Peyer's patch (tissue), 4 donors: ENCODE data around the gene MMADHC.

Experiments used
- POLR2A ChIP-seq, 2 donors: fragments of 450-650 bp; IDR thresholded peaks; one replicate each; pipeline ENCODE4 v1.5.1; 2017; ENCODE audit warnings: antibody characterized with exemption in 2 of 2, mild to moderate bottlenecking in 2 of 2, moderate library complexity in 2 of 2
- TF ChIP-seq, protein P1 (sequence below), 6 experiments: fragments of 450-650 bp in 4 of 6; fragments of 200-600 bp in 2 of 6; sonication (generic) in 1 of 6; IDR thresholded peaks; one replicate each; pipeline ENCODE4 v1.5.1; 2017 to 2019; ENCODE audit warnings: antibody characterized with exemption in 6 of 6, mild to moderate bottlenecking in 3 of 6, moderate library complexity in 1 of 6

DNA sequence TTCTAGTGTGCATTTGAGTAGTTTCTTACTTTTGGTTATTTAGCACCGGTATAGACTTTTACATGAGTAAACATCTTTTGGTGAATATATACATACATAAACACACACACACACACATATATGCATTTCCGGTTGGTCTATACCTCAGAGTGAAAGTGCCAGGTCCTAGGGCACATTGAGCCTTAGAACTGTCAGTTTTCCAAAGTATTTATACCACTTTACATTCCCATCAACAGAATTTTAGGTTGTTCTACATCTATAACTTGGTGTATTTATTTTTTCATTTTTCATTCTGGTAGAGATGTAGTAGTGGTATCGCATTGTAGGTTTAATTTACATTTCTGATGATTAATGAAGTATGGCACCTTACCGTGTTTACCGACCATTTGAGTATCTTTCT lies 22.6 kb downstream of the MMADHC start:
- TF ChIP-seq, protein P1, sequence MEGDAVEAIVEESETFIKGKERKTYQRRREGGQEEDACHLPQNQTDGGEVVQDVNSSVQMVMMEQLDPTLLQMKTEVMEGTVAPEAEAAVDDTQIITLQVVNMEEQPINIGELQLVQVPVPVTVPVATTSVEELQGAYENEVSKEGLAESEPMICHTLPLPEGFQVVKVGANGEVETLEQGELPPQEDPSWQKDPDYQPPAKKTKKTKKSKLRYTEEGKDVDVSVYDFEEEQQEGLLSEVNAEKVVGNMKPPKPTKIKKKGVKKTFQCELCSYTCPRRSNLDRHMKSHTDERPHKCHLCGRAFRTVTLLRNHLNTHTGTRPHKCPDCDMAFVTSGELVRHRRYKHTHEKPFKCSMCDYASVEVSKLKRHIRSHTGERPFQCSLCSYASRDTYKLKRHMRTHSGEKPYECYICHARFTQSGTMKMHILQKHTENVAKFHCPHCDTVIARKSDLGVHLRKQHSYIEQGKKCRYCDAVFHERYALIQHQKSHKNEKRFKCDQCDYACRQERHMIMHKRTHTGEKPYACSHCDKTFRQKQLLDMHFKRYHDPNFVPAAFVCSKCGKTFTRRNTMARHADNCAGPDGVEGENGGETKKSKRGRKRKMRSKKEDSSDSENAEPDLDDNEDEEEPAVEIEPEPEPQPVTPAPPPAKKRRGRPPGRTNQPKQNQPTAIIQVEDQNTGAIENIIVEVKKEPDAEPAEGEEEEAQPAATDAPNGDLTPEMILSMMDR (IDR thresholded peaks at IDR 0.05): no peak
- no peak for TF ChIP-seq POLR2A (IDR thresholded peaks at IDR 0.05)
